ENCODE data around the gene RALGPS1.

GRCh38 chr9:127038531-127038930 lies 123.9 kb downstream of the RALGPS1 start:
- TF ChIP-seq, protein P1, sequence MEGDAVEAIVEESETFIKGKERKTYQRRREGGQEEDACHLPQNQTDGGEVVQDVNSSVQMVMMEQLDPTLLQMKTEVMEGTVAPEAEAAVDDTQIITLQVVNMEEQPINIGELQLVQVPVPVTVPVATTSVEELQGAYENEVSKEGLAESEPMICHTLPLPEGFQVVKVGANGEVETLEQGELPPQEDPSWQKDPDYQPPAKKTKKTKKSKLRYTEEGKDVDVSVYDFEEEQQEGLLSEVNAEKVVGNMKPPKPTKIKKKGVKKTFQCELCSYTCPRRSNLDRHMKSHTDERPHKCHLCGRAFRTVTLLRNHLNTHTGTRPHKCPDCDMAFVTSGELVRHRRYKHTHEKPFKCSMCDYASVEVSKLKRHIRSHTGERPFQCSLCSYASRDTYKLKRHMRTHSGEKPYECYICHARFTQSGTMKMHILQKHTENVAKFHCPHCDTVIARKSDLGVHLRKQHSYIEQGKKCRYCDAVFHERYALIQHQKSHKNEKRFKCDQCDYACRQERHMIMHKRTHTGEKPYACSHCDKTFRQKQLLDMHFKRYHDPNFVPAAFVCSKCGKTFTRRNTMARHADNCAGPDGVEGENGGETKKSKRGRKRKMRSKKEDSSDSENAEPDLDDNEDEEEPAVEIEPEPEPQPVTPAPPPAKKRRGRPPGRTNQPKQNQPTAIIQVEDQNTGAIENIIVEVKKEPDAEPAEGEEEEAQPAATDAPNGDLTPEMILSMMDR (IDR thresholded peaks at IDR 0.05): no peak
- TF ChIP-seq POLR2A (IDR thresholded peaks at IDR 0.05) (no peak), POLR2AphosphoS5 (IDR thresholded peaks at IDR 0.05) (no peak)
